GM12801 (cell line): Measurements from ENCODE around the gene UGDH.

Experiments
- CTCF ChIP-seq: IDR thresholded peaks from one replicate; pipeline ENCODE4 v1.5.1; 2011; ENCODE audit warnings: control low read depth; ENCODE audit not compliant: insufficient read length; ENCODE audit errors: extremely low read depth

The UGDH gene

GRCh38 chr4:39563346-39563847 lies 36.2 kb upstream of the UGDH start:
- TF ChIP-seq CTCF = no peak

GRCh38 chr4:39562792-39563191 lies 35.6 kb upstream of the UGDH start:
- TF ChIP-seq CTCF = no peak

GRCh38 chr4:39559626-39560025 lies 32.4 kb upstream of the UGDH start:
- no peak for TF ChIP-seq CTCF

GRCh38 chr4:39555472-39555871 lies 28.2 kb upstream of the UGDH start:
- no peak for TF ChIP-seq CTCF

GRCh38 chr4:39548425-39549067 lies 21.3 kb upstream of the UGDH start:
- TF ChIP-seq CTCF = no peak

GRCh38 chr4:39544580-39545315 lies 17.5 kb upstream of the UGDH start:
- TF ChIP-seq CTCF = no peak

- no peak for TF ChIP-seq CTCF
Measured at GRCh38 chr4:39543034-39543433, 15.8 kb upstream of the UGDH start.
